Keratinocyte (primary cell): ENCODE results near the gene MIEF1. TPM values are rescaled to one million over a fixed set of nuclear protein-coding genes. Genes with fewer than 3 reads are reported as not detected.

Experiments used
- DNase-seq: peaks from one replicate; pipeline ENCODE4 v3.0.0-alpha.2; 2011; ENCODE audit warnings: low read depth, missing footprints, low spot score
- FAIRE-seq: peaks from 2 replicates; lab custom pipeline; 2011; peaks lifted over from hg19 to GRCh38; lab: Jason Lieb, UNC
- H2AFZ ChIP-seq: 2 replicates; pipeline ENCODE4 v1.6.0; 2012; ENCODE audit warnings: low read length, control low read depth, inconsistent platforms; ENCODE audit not compliant: control insufficient read depth
- H3K27ac ChIP-seq: 2 replicates; pipeline ENCODE4 v1.5.1; 2011; ENCODE audit warnings: low read length; ENCODE audit not compliant: control insufficient read depth, insufficient read depth
- H3K27me3 ChIP-seq: 3 replicates; pipeline ENCODE4 v1.6.0; 2011; ENCODE audit warnings: low read length; ENCODE audit not compliant: control insufficient read depth, insufficient read depth; ENCODE audit errors: extremely low read depth
- H3K36me3 ChIP-seq, 2 experiments: 2 replicates in 1 of 2; 3 replicates in 1 of 2; pipeline ENCODE4 v1.5.1; 2011; ENCODE audit warnings: low read length in 2 of 2, mild to moderate bottlenecking in 1 of 2; ENCODE audit not compliant: control insufficient read depth in 2 of 2, insufficient read depth in 2 of 2; ENCODE audit errors: extremely low read depth in 1 of 2
- H3K4me1 ChIP-seq: 3 replicates; pipeline ENCODE4 v1.5.1; 2011; ENCODE audit warnings: low read length; ENCODE audit not compliant: control insufficient read depth, insufficient read depth; ENCODE audit errors: extremely low read depth
- H3K4me2 ChIP-seq: 3 replicates; pipeline ENCODE4 v1.6.0; 2011; ENCODE audit warnings: low read depth, low read length; ENCODE audit not compliant: control insufficient read depth, insufficient read depth; ENCODE audit errors: extremely low read depth
- H3K4me3 ChIP-seq, 3 experiments: fragments of 200-600 bp in 1 of 3; sonication (generic) in 1 of 3; 2 replicates in 2 of 3; 3 replicates in 1 of 3; pipeline ENCODE4 v1.5.1; 2011 to 2016; ENCODE audit warnings: low read length in 3 of 3, mild to moderate bottlenecking in 3 of 3, control low read depth in 2 of 3, inconsistent platforms in 1 of 3, low read depth in 1 of 3, mixed read lengths in 1 of 3, mixed run types in 1 of 3, moderate library complexity in 1 of 3; ENCODE audit not compliant: control insufficient read depth in 2 of 3, insufficient read depth in 2 of 3; ENCODE audit errors: extremely low read depth in 1 of 3
- H3K79me2 ChIP-seq: 2 replicates; pipeline ENCODE4 v1.6.0; 2012; ENCODE audit warnings: low read length; ENCODE audit not compliant: control insufficient read depth, insufficient read depth
- H3K9ac ChIP-seq: 3 replicates; pipeline ENCODE4 v1.6.0; 2011; ENCODE audit warnings: low read length; ENCODE audit not compliant: control insufficient read depth, insufficient read depth; ENCODE audit errors: extremely low read depth
- H3K9me1 ChIP-seq: 3 replicates; pipeline ENCODE4 v1.6.0; 2011; ENCODE audit warnings: low read length; ENCODE audit not compliant: control insufficient read depth, insufficient read depth; ENCODE audit errors: extremely low read depth
- H3K9me3 ChIP-seq: 2 replicates; pipeline ENCODE4 v1.5.1; 2012; ENCODE audit warnings: low read depth, low read length; ENCODE audit not compliant: control insufficient read depth
- H4K20me1 ChIP-seq: 3 replicates; pipeline ENCODE4 v1.6.0; 2011; ENCODE audit warnings: low read length; ENCODE audit not compliant: control insufficient read depth, insufficient read depth; ENCODE audit errors: extremely low read depth
- CTCF ChIP-seq, 3 experiments: IDR thresholded peaks in 1 of 3; conservative IDR thresholded peaks in 1 of 3; optimal IDR thresholded peaks in 1 of 3; 2 replicates in 2 of 3; 3 replicates in 1 of 3; pipeline versions ENCODE3 to v1.5.1; 2011; ENCODE audit warnings: low read length in 3 of 3, mild to moderate bottlenecking in 3 of 3, moderate library complexity in 2 of 3, control low read depth in 1 of 3, inconsistent platforms in 1 of 3; ENCODE audit not compliant: insufficient read depth in 2 of 3; ENCODE audit errors: extremely low read depth in 1 of 3
- EZH2 ChIP-seq: IDR thresholded peaks from one replicate; pipeline ENCODE4 v1.6.1; 2012; ENCODE audit warnings: inconsistent platforms, mild to moderate bottlenecking, low read length, moderate library complexity
- dilution Hi-C: fragments of 300-500 bp; cut with MboI; formaldehyde crosslinking; loops from one replicate; pipeline ENCODE4 v1.7.0; 2020; ENCODE audit warnings: low sequenced_read_pairs; ENCODE audit not compliant: extremely low pct_ligation_motif_present
- polyA plus RNA-seq, 5 experiments: library from polyadenylated mRNA; depleted of rRNA in 3 of 5; stranded (reverse) in 3 of 5; stranded (forward) in 1 of 5; unstranded in 1 of 5; fragments of >200 nt; gene quantifications; 1 replicate in 1 of 5; 2 replicates in 3 of 5; 3 replicates in 1 of 5; pipeline versions ENCODE4 v1.2.1 to v1.2.3, GENCODE V29; 2011 to 2012; ENCODE audit warnings: missing spikeins in 2 of 5, low read depth in 1 of 5, low replicate concordance in 1 of 5

MIEF1 gene
- polyA plus RNA-seq, 1 donor (not counting 4 experiments of a cell fraction or from before 2014, with no cell fraction given) = 18.4 TPM

DNA sequence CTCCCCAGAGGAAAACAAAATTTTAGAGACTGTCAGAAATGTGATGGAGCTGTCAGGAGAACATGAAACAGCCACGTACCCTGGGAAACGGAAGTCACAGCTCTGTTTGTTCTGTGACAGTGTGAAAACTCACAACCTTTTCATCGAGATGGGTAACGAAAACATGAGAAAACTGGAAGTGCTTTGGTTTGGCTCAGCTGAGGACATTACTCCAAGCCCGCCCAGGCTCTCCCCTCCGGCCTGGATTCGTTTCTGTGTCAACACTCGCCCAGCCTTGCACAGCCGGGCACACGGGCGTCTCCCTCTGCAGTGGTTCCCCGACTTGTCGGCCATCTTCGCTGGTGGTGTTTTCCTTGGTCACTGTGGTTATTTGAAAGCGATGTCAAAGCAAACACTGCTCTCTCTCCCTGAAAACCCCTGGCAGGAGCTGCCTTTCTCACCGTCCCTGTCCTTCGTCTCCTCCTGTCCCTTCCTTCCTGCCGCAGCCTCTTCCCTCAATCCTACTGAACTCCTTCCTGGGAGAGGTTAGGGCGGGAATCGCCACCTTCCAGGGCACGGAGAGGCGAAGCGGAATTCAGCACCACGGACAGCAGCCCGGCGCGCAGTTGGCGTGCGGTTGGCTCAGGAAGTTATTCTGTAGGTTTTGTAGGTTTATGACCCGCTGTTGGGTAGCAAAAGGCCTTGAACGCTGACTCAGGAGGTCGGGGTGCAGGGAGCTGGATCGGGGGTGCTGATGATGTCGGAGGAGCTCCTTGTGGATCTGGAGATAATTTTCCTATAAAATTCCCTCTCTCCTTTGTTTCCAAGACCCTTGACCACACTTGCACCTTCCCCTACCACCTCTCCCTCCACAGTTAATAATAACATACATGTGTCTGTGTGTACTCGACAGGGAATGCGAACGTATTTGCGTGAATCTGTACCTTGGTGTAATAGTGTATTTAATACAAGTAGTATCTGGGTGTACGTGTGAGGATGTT, 43.6 kb downstream of the MIEF1 start:
- no peak overlapping the region for H3K9ac ChIP-seq
- no peak overlapping the region for H3K27ac ChIP-seq
- no peaks in the 10 kb centered on the region for H3K79me2 ChIP-seq
- H3K9me1 ChIP-seq = no peaks in the 10 kb centered on the region
- no peak overlapping the region for H3K4me2 ChIP-seq
- dilution Hi-C loops = no loop called here
- H4K20me1 ChIP-seq = peaks cover 8% of the 10 kb centered on the region
- DNase-seq = no peak
- TF ChIP-seq CTCF (optimal IDR thresholded peaks at IDR 0.05 in 1 of 3, IDR thresholded peaks at IDR 0.05 in 1 of 3, conservative IDR thresholded peaks at IDR 0.05 in 1 of 3; ENCODE audit: extremely low read depth in 1 of 3, insufficient read depth in 2 of 3, low read length in 3 of 3) (no peak), EZH2 (no peak)
- no peak overlapping the region for H3K4me3 ChIP-seq
- H3K27me3 ChIP-seq = peaks cover 3% of the 10 kb centered on the region
- no peaks in the 10 kb centered on the region for H3K36me3 ChIP-seq
- no peak for FAIRE-seq
- H3K9me3 ChIP-seq = no peaks in the 10 kb centered on the region
- no peaks in the 10 kb centered on the region for H3K4me1 ChIP-seq
- no peak overlapping the region for H2AFZ ChIP-seq

- Histone ChIP-seq H4K20me1 (peaks cover 8% of the 10 kb centered on the region), H3K36me3 (no peaks in the 10 kb centered on the region), H3K4me2 (no peak overlapping the region), H3K79me2 (no peaks in the 10 kb centered on the region), H2AFZ (no peak overlapping the region), H3K4me3 (no peak overlapping the region), H3K4me1 (no peaks in the 10 kb centered on the region), H3K9me1 (no peaks in the 10 kb centered on the region), H3K9ac (no peak overlapping the region), H3K27ac (no peak overlapping the region), H3K27me3 (peaks cover 6% of the 10 kb centered on the region), H3K9me3 (no peaks in the 10 kb centered on the region)
- DNase-seq = no peak
- TF ChIP-seq EZH2 (no peak), CTCF (optimal IDR thresholded peaks at IDR 0.05 in 1 of 3, IDR thresholded peaks at IDR 0.05 in 1 of 3, conservative IDR thresholded peaks at IDR 0.05 in 1 of 3; ENCODE audit: extremely low read depth in 1 of 3, insufficient read depth in 2 of 3, low read length in 3 of 3) (no peak)
- dilution Hi-C loops = no loop called here
- no peak for FAIRE-seq
Measured at GRCh38 chr22:39546889-39547586, 44.9 kb downstream of the MIEF1 start.
